ENCODE measurements around the gene ENTREP3. TPM values are rescaled to one million over a fixed set of nuclear protein-coding genes. Genes with fewer than 3 reads are reported as not detected.
A peak's percentile ranks its signal among the peaks of the same experiment; 100 is the strongest.
"Not testable (repeated sequence)": the region's sequence is repeated elsewhere in the genome, so short reads cannot be mapped to it uniquely, and the experiment has no call there.

ENTREP3 gene
- total RNA-seq, 4 donors from 2014 or later: 9.0 to 21.9 (median 15.7) TPM

- no peak for DNase-seq
- 82% methylated on average over 5 of the region's 5 CpGs; no CpG with 5 or more reads in 1 of the 2 donors for WGBS, 2 donors (ENCODE audit: low coverage in 1 of 2)
- Histone ChIP-seq H3K4me3 (no peak overlapping the region), H3K27me3 (no peaks in the 10 kb centered on the region), H3K27ac (no peak overlapping the region), H3K9me3 (no peaks in the 10 kb centered on the region), H3K36me3 (peaks cover 0 to 14% (median 7%) of the 10 kb centered on the region in 4 donors), H3K4me1 (peaks cover 8 to 20% (median 10%) of the 10 kb centered on the region in 4 donors)
- intact Hi-C loops (cut with DNase I; ENCODE audit: low total_unique reads): no loop called here
- in situ Hi-C loops (cut with MboI; ENCODE audit: low pct_ligation_motif_present in 1 of 4, low pct_unique_long_range_greater_than_20kb in 1 of 4, low sequenced_read_pairs in 3 of 4): no loop called here
- TF ChIP-seq CTCF (IDR thresholded peaks at IDR 0.05) (no peak), EP300 (IDR thresholded peaks at IDR 0.05; ENCODE audit: low read depth) (no peak), POLR2AphosphoS5 (IDR thresholded peaks at IDR 0.05) (no peak), POLR2A (IDR thresholded peaks at IDR 0.05) (no peak)
Observed at GRCh38 chr1:155236451-155236850, 18.8 kb downstream of the ENTREP3 start.

GRCh38 chr1:155235375-155235774 is 19.9 kb downstream of the ENTREP3 start:
- H3K36me3 ChIP-seq: peaks cover 0 to 14% (median 7%) of the 10 kb centered on the region in 4 donors
- in situ Hi-C loops (cut with MboI; ENCODE audit: low pct_ligation_motif_present in 1 of 4, low pct_unique_long_range_greater_than_20kb in 1 of 4, low sequenced_read_pairs in 3 of 4); H3K27ac ChIP-seq; DNase-seq; H3K4me1 ChIP-seq; H3K27me3 ChIP-seq; H3K9me3 ChIP-seq; H3K4me3 ChIP-seq; intact Hi-C loops (cut with DNase I; ENCODE audit: low total_unique reads): not testable (repeated sequence)
- 94% methylated on average over 5 of the region's 9 CpGs; no CpG with 5 or more reads in 1 of the 2 donors for WGBS, 2 donors (ENCODE audit: low coverage in 1 of 2)

GRCh38 chr1:155233502-155233901 is 21.8 kb downstream of the ENTREP3 start:
- H3K4me1 ChIP-seq; DNase-seq; H3K27me3 ChIP-seq; H3K4me3 ChIP-seq; H3K9me3 ChIP-seq; in situ Hi-C loops (cut with MboI; ENCODE audit: low pct_ligation_motif_present in 1 of 4, low pct_unique_long_range_greater_than_20kb in 1 of 4, low sequenced_read_pairs in 3 of 4); H3K27ac ChIP-seq; intact Hi-C loops (cut with DNase I; ENCODE audit: low total_unique reads): not testable (repeated sequence)
- H3K36me3 ChIP-seq: peaks cover 0 to 14% (median 7%) of the 10 kb centered on the region in 4 donors
- WGBS, 2 donors (ENCODE audit: low coverage in 1 of 2): 93% methylated on average over 2 of the region's 5 CpGs; no CpG with 5 or more reads in 1 of the 2 donors

GRCh38 chr1:155232001-155232978 is 23.0 kb downstream of the ENTREP3 start:
- Histone ChIP-seq H3K36me3 (peaks cover 0 to 14% (median 7%) of the 10 kb centered on the region in 4 donors), H3K27ac (peak overlapping the region in 3 of 4 donors; percentile 29 to 69 (median 54)), H3K4me1 (peaks cover 0 to 11% (median 5%) of the 10 kb centered on the region in 4 donors)
- H3K27me3 ChIP-seq; DNase-seq; H3K4me3 ChIP-seq; in situ Hi-C loops (cut with MboI; ENCODE audit: low pct_ligation_motif_present in 1 of 4, low pct_unique_long_range_greater_than_20kb in 1 of 4, low sequenced_read_pairs in 3 of 4); intact Hi-C loops (cut with DNase I; ENCODE audit: low total_unique reads); H3K9me3 ChIP-seq: not testable (repeated sequence)
- 49 to 100% methylated on average over 1 to 7 of the region's 13 CpGs for WGBS, 2 donors (ENCODE audit: low coverage in 1 of 2)

GRCh38 chr1:155231302-155231701 is 24.0 kb downstream of the ENTREP3 start:
- H3K4me3 ChIP-seq; intact Hi-C loops (cut with DNase I; ENCODE audit: low total_unique reads); H3K9me3 ChIP-seq; in situ Hi-C loops (cut with MboI; ENCODE audit: low pct_ligation_motif_present in 1 of 4, low pct_unique_long_range_greater_than_20kb in 1 of 4, low sequenced_read_pairs in 3 of 4); H3K27me3 ChIP-seq; H3K36me3 ChIP-seq; DNase-seq: not testable (repeated sequence)
- peaks cover 3 to 17% (median 8%) of the 10 kb centered on the region in 4 donors for H3K4me1 ChIP-seq
- H3K27ac ChIP-seq: peak overlapping the region in 1 of 4 donors; percentile 69
- WGBS, 2 donors (ENCODE audit: low coverage in 1 of 2): 47% methylated on average over 3 of the region's 3 CpGs; no CpG with 5 or more reads in 1 of the 2 donors

- DNase-seq: no peak
- WGBS, 2 donors (ENCODE audit: low coverage in 1 of 2): 59 to 62% methylated on average over 8 to 9 of the region's 9 CpGs
- Histone ChIP-seq H3K27me3 (no peaks in the 10 kb centered on the region), H3K4me3 (peak overlapping the region; percentile 10 to 81 (median 35)), H3K9me3 (no peaks in the 10 kb centered on the region), H3K36me3 (no peaks in the 10 kb centered on the region), H3K4me1 (peaks cover 5 to 27% (median 9%) of the 10 kb centered on the region in 4 donors), H3K27ac (peak overlapping the region; percentile 88 to 95 (median 92))
- intact Hi-C loops (cut with DNase I; ENCODE audit: low total_unique reads): no loop called here
- in situ Hi-C loops (cut with MboI; ENCODE audit: low pct_ligation_motif_present in 1 of 4, low pct_unique_long_range_greater_than_20kb in 1 of 4, low sequenced_read_pairs in 3 of 4): no loop called here
- TF ChIP-seq EP300 (IDR thresholded peaks at IDR 0.05; ENCODE audit: low read depth): no peak
- no peak for TF ChIP-seq POLR2A (IDR thresholded peaks at IDR 0.05)
- no peak for TF ChIP-seq CTCF (IDR thresholded peaks at IDR 0.05)
- TF ChIP-seq POLR2AphosphoS5 (IDR thresholded peaks at IDR 0.05): no peak
Observed at GRCh38 chr1:155228096-155228427, 27.2 kb downstream of the ENTREP3 start.
